GM21423 (cell line): ENCODE results near the gene HSD17B11.
"Not testable (repeated sequence)": the region's sequence is repeated elsewhere in the genome, so short reads cannot be mapped to it uniquely, and the experiment has no call there.

Experiments used
- ATAC-seq: cut with Tn5 transposase; IDR thresholded peaks from one replicate; pipeline ENCODE4 v1.9.1; 2021; ENCODE audit warnings: mild to moderate bottlenecking, moderate library complexity; ENCODE audit not compliant: unreplicated experiment

HSD17B11 gene, protein sequence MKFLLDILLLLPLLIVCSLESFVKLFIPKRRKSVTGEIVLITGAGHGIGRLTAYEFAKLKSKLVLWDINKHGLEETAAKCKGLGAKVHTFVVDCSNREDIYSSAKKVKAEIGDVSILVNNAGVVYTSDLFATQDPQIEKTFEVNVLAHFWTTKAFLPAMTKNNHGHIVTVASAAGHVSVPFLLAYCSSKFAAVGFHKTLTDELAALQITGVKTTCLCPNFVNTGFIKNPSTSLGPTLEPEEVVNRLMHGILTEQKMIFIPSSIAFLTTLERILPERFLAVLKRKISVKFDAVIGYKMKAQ

GRCh38 chr4:87390891-87391575 lies at the start of gene HSD17B11:
Gene HSD17B11 (minus strand): TSS chr4:87391188. CDS start chr4:87391070, 118 bp downstream.
- peak; percentile 99 for ATAC-seq

DNA sequence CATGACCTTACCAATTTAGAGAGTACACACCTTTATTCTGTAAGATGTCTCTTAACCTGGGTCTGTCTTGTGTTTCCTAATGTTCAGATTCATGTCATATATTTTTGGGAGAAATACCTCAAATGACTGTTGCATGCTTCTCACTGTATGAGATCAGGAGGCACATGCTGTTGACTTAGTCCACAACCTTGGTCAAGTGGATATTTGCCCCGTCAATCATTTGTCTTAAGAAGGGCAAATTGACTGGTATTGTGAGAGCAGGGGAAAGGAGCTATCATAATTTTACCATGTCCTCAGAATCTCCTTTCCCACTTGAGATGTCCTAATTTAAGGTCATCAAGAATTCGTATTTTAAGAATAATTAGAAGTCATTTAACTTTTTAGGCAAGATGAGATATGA lies 42.4 kb upstream of the HSD17B11 start:
- no peak for ATAC-seq

DNA sequence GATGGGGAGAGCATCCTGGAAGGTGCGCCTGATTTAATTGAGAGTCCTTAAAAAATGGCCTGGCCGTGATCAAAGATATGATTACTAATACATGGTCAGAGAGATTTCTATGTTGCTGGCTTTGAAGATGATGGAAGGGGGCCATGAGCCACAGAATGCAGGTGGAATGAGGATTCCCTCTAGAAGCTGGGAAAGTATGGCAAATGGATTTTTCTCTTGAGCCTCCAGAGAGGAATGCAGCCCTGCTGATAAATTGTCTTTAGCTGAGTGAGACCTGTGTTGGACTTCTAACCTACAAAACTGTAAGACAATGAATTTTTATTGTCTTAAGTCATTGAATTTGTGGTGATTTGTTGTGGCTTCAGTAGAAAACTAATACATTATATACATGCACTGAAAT lies 39.0 kb upstream of the HSD17B11 start:
- ATAC-seq = no peak

GRCh38 chr4:87428979-87429378 lies 38.0 kb upstream of the HSD17B11 start:
- no peak for ATAC-seq

GRCh38 chr4:87427518-87427868 lies 36.5 kb upstream of the HSD17B11 start:
- ATAC-seq = no peak

- ATAC-seq = no peak
These were observed 36.0 kb upstream of the HSD17B11 start for GRCh38 chr4:87426865-87427517.

DNA sequence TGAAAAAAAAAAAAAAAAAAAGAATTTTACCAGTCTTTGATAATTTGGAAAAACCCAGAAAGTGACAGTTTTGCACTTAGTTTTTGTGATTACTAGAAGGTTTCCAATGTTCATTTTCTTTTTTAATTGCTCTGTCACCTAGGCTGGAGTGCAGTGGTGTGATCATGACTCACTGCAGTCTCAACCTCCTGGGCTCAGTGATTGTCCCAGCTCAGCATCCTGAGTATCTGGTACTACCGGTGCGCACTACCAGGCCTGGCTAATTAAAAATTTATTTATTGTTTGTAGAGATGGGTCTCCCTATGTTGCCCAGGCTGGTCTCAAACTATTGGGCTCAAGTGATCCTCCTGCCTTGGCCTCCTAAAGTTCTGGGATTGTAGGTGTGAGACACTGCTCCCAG lies 34.7 kb upstream of the HSD17B11 start:
- ATAC-seq = no peak

GRCh38 chr4:87424099-87424543 lies 33.1 kb upstream of the HSD17B11 start:
- ATAC-seq = not testable (repeated sequence)

DNA sequence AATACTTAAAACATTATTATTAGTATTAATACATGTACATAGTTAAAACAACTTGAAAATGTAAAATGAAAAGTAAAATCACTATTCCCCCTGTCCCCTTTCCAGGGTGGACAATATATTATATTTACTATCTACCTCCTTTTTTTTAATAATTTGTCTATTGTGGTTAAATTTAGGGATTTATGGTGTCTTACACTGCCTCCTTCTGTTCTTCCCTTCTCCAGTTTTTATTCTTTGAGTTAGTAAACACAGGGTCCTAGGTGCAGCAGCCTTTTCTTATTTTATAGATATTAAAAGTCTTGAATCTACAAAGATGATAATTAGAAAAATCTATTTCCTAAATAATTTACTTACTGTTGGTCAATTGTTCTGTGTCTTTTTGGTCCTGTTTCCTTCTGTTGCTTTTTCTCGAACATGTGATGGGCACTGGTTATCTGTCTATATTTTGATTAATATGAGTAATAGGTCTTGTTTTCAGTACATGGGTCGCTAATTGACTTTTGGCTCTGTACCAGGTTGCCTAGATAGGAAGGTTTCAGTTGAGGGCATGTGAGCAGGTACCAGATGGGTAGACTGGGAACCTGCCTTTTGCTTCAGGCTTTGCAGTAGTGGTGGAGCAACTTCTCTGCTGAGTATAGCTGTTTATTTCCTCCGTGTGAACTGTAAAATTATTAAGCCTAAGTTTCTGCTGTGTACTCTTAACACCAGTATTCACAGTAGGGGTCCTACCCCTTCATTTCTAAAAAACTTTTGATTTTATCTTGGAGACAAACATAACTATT lies 32.5 kb upstream of the HSD17B11 start:
- ATAC-seq = no peak

GRCh38 chr4:87422104-87423052 lies 31.4 kb upstream of the HSD17B11 start, which contains the start of gene NUDT9:
Gene NUDT9 (plus strand): TSS chr4:87422573. CDS start chr4:87422906, 333 bp downstream.
- peak; percentile 81 for ATAC-seq

DNA sequence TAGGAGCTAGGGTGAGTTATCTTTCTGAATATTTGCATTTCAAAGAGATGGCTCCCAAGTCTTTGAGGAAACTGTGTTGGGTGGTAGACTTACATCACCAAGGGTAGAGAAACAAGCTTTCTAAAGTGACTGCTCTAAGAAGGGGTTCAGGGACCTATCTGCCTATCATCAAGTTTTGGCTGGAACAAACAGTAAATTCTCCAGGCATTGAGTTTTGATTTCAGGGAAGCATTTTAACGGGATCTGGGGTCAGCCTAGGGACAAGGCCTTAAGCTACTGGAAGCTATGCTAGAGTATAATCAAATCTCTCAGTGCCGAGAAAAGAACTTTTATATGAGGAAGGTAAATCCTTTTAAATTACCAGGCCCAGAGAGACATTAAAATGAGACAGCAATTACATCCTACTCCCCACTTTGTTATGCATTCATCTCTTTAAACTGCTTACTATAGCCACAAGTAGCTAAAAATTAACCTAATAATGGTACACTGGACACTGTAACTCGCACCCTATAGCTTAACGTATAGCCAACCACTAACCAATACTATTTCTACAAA lies 29.4 kb upstream of the HSD17B11 start:
- no peak for ATAC-seq

GRCh38 chr4:87419578-87420249 lies 28.7 kb upstream of the HSD17B11 start:
- ATAC-seq = no peak

- not testable (repeated sequence) for ATAC-seq
These were observed 27.4 kb upstream of the HSD17B11 start for GRCh38 chr4:87418410-87418809.

DNA sequence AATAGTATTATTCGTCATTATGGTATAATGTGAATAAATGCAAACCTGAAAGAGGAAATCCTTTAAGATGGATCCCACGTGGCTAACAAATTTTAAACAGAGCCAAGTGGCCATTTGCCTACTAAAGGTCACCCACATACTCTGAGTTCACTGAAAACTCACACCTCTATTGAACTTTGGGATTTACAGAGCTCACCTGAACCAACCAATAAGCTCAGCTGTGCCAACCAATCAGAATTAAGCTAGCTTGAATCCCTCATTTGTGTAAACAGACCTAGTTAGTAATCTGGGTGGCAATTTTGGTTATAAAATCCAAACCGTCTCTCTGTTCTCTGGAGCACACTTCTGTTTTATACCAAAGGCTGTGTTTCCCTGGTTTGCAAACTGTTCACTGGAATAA lies 26.0 kb upstream of the HSD17B11 start:
- no peak for ATAC-seq

- no peak for ATAC-seq
These were observed 23.8 kb upstream of the HSD17B11 start for GRCh38 chr4:87414816-87415215.

DNA sequence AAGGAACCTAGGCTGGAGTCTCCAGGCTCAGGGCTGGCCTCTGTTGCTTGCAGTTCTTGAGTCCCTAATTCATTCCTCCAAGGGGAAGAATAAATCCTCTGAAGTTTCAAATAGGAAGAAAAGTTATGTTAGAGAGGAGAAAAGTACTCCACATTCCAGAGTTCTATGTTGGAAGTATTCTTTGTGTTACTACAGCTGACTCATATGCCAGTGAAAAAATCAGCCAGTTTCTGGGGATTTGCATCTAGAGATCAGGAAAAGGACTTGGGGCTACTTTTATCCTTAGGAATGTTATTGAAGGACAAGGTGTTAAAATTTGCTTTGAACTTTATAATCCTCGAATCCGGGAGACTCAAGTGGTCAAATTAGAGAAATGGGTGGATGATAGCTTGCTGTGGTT lies 19.7 kb upstream of the HSD17B11 start:
- no peak for ATAC-seq

- no peak for ATAC-seq
These were observed 19.2 kb upstream of the HSD17B11 start for GRCh38 chr4:87410157-87410556.

DNA sequence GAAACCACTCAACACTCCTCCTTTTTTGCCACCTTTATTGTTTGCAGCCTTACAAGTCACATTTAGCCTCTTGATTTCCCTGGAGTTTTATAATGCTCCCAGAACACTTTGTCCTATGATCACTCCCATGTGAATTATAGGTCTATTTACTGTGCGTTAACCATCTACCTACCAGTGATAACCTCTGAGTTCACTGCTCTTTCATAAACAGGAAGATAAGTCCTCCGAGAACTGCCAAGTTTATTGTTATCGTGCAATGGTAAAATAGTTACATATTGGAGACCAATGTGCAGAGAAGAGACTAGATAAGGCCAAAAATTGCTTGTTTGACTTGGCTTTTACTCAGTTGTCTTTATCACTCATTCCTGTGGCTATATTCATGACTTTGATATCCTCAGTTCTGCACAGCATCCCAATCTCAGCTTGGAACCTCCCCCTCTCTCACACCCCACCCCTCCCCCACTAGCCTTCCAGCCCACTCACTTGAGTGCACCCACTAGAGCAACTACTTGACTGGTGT lies 18.5 kb upstream of the HSD17B11 start:
- ATAC-seq = no peak

- ATAC-seq = not testable (repeated sequence)
These were observed 15.9 kb upstream of the HSD17B11 start for GRCh38 chr4:87406902-87407301.
